ENCODE results near the gene ST7. TPM values are rescaled to one million over a fixed set of nuclear protein-coding genes. Genes with fewer than 3 reads are reported as not detected.

ST7 gene
- total RNA-seq, 1 experiment from 2014 or later: 38.2 TPM

DNA sequence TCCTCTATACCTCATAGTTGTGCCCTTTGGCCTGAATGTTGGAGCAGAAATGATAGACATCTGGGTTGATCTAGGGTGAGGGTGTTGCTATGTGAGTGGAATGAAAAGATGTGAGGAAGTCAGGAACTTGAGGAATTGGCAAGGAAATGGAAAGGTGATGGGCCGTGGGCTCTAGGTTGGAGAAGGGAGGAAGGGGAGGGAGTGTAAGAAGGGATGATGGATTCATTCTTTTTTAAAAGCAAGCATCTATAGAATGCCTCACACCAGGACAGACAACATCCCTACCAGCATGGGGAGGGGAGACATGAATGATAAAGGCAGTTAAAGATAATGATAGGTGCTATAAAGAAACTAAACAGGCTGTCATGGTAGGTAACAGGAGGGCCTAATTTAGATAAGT lies 201.4 kb downstream of the ST7 start:
- no peak for DNase-seq
- Mint-ChIP-seq H3K27me3 (ENCODE audit: insufficient read depth, unreplicated experiment) (no peaks in the 10 kb centered on the region), H3K4me3 (ENCODE audit: unreplicated experiment) (no peak overlapping the region), H3K9me3 (ENCODE audit: unreplicated experiment) (no peaks in the 10 kb centered on the region), H3K4me1 (ENCODE audit: low read depth, unreplicated experiment) (peaks cover 12% of the 10 kb centered on the region), H3K27ac (ENCODE audit: unreplicated experiment) (no peak overlapping the region), H3K36me3 (ENCODE audit: insufficient read depth, unreplicated experiment) (peaks cover 6% of the 10 kb centered on the region)
- TF ChIP-seq, protein P1, sequence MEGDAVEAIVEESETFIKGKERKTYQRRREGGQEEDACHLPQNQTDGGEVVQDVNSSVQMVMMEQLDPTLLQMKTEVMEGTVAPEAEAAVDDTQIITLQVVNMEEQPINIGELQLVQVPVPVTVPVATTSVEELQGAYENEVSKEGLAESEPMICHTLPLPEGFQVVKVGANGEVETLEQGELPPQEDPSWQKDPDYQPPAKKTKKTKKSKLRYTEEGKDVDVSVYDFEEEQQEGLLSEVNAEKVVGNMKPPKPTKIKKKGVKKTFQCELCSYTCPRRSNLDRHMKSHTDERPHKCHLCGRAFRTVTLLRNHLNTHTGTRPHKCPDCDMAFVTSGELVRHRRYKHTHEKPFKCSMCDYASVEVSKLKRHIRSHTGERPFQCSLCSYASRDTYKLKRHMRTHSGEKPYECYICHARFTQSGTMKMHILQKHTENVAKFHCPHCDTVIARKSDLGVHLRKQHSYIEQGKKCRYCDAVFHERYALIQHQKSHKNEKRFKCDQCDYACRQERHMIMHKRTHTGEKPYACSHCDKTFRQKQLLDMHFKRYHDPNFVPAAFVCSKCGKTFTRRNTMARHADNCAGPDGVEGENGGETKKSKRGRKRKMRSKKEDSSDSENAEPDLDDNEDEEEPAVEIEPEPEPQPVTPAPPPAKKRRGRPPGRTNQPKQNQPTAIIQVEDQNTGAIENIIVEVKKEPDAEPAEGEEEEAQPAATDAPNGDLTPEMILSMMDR (IDR thresholded peaks at IDR 0.05; ENCODE audit: insufficient read depth in 1 of 2, low read depth in 1 of 2, low read length in 1 of 2, severe bottlenecking in 1 of 2, unreplicated experiment in 1 of 2): no peak
- no peaks in the 10 kb centered on the region for H3K9me3 ChIP-seq
- H3K4me3 ChIP-seq (ENCODE audit: low read depth, low read length): no peak overlapping the region
- BruUV-seq (replicated peaks): no TSS peak
- no peaks in the 10 kb centered on the region; the same call in 1 of the 2 replicates for H3K36me3 ChIP-seq (ENCODE audit: control insufficient read depth, insufficient read depth, low read length)
- H3K4me1 ChIP-seq: peaks cover 19% of the 10 kb centered on the region
- intact Hi-C loops (cut with micrococcal nuclease; ENCODE audit: unreplicated experiment): no loop called here
- ChIA-PET POLR2A (no interaction called here), CTCF (no interaction called here)
- no peaks in the 10 kb centered on the region for H3K27me3 ChIP-seq (replicated peaks; ENCODE audit: control insufficient read depth, insufficient read depth, low read length)

- Mint-ChIP-seq H3K36me3 (ENCODE audit: insufficient read depth, unreplicated experiment) (peaks cover under 1% of the 10 kb centered on the region), H3K27me3 (ENCODE audit: insufficient read depth, unreplicated experiment) (no peaks in the 10 kb centered on the region), H3K27ac (ENCODE audit: unreplicated experiment) (no peak overlapping the region), H3K4me3 (ENCODE audit: unreplicated experiment) (no peak overlapping the region), H3K9me3 (ENCODE audit: unreplicated experiment) (no peaks in the 10 kb centered on the region), H3K4me1 (ENCODE audit: low read depth, unreplicated experiment) (peaks cover 6% of the 10 kb centered on the region)
- intact Hi-C loops (cut with micrococcal nuclease; ENCODE audit: unreplicated experiment): no loop called here
- H3K27me3 ChIP-seq (replicated peaks; ENCODE audit: control insufficient read depth, insufficient read depth, low read length): no peaks in the 10 kb centered on the region
- H3K36me3 ChIP-seq (ENCODE audit: control insufficient read depth, insufficient read depth, low read length): no peaks in the 10 kb centered on the region; the same call in 1 of the 2 replicates
- ChIA-PET CTCF (no interaction called here), POLR2A (no interaction called here)
- no peaks in the 10 kb centered on the region for H3K9me3 ChIP-seq
- BruUV-seq (replicated peaks): no TSS peak
- no peak overlapping the region for H3K4me3 ChIP-seq (ENCODE audit: low read depth, low read length)
- no peak for DNase-seq
- H3K4me1 ChIP-seq: peaks cover 19% of the 10 kb centered on the region
- TF ChIP-seq, protein P1 (IDR thresholded peaks at IDR 0.05; ENCODE audit: insufficient read depth in 1 of 2, low read depth in 1 of 2, low read length in 1 of 2, severe bottlenecking in 1 of 2, unreplicated experiment in 1 of 2): no peak
Observed at GRCh38 chr7:117155694-117156093, 202.4 kb downstream of the ST7 start.

- H3K4me1 ChIP-seq: peaks cover 10% of the 10 kb centered on the region
- intact Hi-C loops (cut with micrococcal nuclease; ENCODE audit: unreplicated experiment): no loop called here
- H3K27me3 ChIP-seq (replicated peaks; ENCODE audit: control insufficient read depth, insufficient read depth, low read length): no peaks in the 10 kb centered on the region
- ChIA-PET POLR2A (no interaction called here), CTCF (no interaction called here)
- H3K4me3 Mint-ChIP-seq (ENCODE audit: unreplicated experiment): no peak overlapping the region
- no peaks in the 10 kb centered on the region for H3K4me1 Mint-ChIP-seq (ENCODE audit: low read depth, unreplicated experiment)
- TF ChIP-seq, protein P1 (IDR thresholded peaks at IDR 0.05; ENCODE audit: insufficient read depth in 1 of 2, low read depth in 1 of 2, low read length in 1 of 2, severe bottlenecking in 1 of 2, unreplicated experiment in 1 of 2): no peak
- H3K36me3 Mint-ChIP-seq (ENCODE audit: insufficient read depth, unreplicated experiment): no peaks in the 10 kb centered on the region
- no peaks in the 10 kb centered on the region for H3K9me3 Mint-ChIP-seq (ENCODE audit: unreplicated experiment)
- no peak for DNase-seq
- no peak overlapping the region for H3K27ac Mint-ChIP-seq (ENCODE audit: unreplicated experiment)
- H3K4me3 ChIP-seq (ENCODE audit: low read depth, low read length): no peak overlapping the region
- no peaks in the 10 kb centered on the region for H3K27me3 Mint-ChIP-seq (ENCODE audit: insufficient read depth, unreplicated experiment)
- H3K9me3 ChIP-seq: no peaks in the 10 kb centered on the region
- H3K36me3 ChIP-seq (ENCODE audit: control insufficient read depth, insufficient read depth, low read length): no peaks in the 10 kb centered on the region; the same call in 1 of the 2 replicates
- BruUV-seq (replicated peaks): no TSS peak
Observed at GRCh38 chr7:117157241-117158209, 204.2 kb downstream of the ST7 start.
